Measurements from ENCODE around the gene GUCA1A.
"Not testable (repeated sequence)": the region's sequence is repeated elsewhere in the genome, so short reads cannot be mapped to it uniquely, and the experiment has no call there.

GUCA1A gene

DNA sequence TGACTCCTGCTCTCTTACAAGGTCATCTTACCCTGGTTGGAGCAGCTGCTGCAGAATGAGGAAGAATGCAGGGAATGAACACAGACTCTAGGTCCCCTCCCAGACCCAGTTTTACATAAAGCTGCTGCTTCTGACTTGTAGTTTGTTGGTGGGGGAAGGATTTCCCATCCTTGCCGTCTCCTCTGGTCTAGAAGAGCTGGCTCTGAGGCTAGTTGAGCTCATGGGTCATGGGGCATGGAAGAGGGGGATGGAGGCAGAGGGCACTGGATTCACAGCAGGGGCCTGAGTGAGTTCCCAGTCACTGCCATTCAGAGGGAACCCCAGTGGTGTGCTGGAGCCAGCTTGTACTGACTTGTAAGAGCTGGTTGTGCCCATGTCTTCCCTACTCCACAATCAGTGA, 9.2 kb upstream of the GUCA1A start:
- TF ChIP-seq, protein P1, sequence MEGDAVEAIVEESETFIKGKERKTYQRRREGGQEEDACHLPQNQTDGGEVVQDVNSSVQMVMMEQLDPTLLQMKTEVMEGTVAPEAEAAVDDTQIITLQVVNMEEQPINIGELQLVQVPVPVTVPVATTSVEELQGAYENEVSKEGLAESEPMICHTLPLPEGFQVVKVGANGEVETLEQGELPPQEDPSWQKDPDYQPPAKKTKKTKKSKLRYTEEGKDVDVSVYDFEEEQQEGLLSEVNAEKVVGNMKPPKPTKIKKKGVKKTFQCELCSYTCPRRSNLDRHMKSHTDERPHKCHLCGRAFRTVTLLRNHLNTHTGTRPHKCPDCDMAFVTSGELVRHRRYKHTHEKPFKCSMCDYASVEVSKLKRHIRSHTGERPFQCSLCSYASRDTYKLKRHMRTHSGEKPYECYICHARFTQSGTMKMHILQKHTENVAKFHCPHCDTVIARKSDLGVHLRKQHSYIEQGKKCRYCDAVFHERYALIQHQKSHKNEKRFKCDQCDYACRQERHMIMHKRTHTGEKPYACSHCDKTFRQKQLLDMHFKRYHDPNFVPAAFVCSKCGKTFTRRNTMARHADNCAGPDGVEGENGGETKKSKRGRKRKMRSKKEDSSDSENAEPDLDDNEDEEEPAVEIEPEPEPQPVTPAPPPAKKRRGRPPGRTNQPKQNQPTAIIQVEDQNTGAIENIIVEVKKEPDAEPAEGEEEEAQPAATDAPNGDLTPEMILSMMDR (IDR thresholded peaks at IDR 0.05; ENCODE audit: poor library complexity, severe bottlenecking) = no peak
- DNase-seq (ENCODE audit: low spot score) (no peak), ATAC-seq (ENCODE audit: low read depth) (no peak)
- Histone ChIP-seq H3K36me3 (ENCODE audit: low read depth) (no peaks in the 10 kb centered on the region), H3K27me3 (ENCODE audit: insufficient read depth, poor library complexity, severe bottlenecking) (no peaks in the 10 kb centered on the region), H3K9me3 (ENCODE audit: severe bottlenecking) (no peaks in the 10 kb centered on the region), H3K4me1 (ENCODE audit: insufficient read depth, poor library complexity, severe bottlenecking) (no peaks in the 10 kb centered on the region), H3K27ac (ENCODE audit: poor library complexity, severe bottlenecking) (no peak overlapping the region), H3K4me3 (ENCODE audit: severe bottlenecking) (no peak overlapping the region)

DNA sequence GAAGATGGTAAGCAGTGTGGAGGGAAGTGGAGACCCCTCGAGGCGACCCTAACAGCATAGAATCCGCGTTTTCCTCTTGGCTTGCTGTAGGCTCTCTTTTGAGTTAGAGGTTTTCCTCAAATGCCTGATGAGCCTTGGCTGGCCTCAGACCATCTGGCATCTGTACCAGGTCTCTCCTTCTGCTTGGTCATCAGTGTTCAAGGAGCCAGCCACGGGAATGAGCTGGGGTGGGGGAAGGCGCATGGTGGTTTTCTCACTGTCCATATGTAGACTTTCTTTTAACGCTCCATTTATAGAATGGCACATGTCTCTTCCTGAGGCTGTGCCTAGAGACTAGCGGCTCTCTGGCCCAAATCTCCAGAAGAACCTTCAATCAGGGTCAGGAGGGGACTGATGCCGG, 8.1 kb upstream of the GUCA1A start:
- Histone ChIP-seq H3K4me1 (ENCODE audit: insufficient read depth, poor library complexity, severe bottlenecking) (no peaks in the 10 kb centered on the region), H3K4me3 (ENCODE audit: severe bottlenecking) (no peak overlapping the region), H3K27ac (ENCODE audit: poor library complexity, severe bottlenecking) (no peak overlapping the region), H3K9me3 (ENCODE audit: severe bottlenecking) (no peaks in the 10 kb centered on the region), H3K36me3 (ENCODE audit: low read depth) (no peaks in the 10 kb centered on the region), H3K27me3 (ENCODE audit: insufficient read depth, poor library complexity, severe bottlenecking) (no peaks in the 10 kb centered on the region)
- ATAC-seq (ENCODE audit: low read depth) (no peak), DNase-seq (ENCODE audit: low spot score) (no peak)
- TF ChIP-seq, protein P1 (IDR thresholded peaks at IDR 0.05; ENCODE audit: poor library complexity, severe bottlenecking) = no peak

DNA sequence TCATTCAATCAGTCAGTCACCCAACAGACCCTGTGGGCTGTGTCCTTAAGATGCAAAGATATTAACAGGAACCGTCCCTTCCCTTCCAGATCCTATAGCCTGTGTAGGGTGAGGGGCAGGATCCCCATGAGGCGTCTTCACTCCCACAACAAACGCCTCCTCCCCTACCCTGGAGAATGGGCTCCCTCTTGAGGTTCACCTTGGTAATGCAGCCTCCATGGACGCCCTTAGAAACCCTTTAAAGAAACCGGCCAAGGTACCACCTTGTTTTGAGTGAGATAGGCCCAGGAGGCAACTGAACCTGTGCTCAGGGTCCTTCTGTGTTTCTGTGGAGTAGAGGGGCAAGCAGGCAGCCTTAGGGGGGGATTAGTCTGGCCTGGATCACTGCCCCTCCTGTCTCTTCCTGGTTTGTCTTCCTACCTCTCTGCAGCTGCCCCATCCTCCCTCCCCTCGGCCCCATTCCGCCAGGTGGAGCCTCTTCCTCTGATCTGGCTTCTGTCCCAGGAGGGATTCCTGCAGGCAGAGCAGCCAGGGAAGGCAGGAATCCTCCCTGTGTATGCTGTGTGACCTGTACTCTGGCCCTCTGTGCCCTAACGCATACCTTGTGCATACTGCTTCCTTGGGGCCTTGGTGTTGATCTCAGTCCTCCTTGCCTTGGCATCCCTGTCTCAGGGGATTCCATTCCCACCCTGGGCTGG, 6.6 kb upstream of the GUCA1A start:
- H3K27ac ChIP-seq (ENCODE audit: poor library complexity, severe bottlenecking) = no peak overlapping the region

DNA sequence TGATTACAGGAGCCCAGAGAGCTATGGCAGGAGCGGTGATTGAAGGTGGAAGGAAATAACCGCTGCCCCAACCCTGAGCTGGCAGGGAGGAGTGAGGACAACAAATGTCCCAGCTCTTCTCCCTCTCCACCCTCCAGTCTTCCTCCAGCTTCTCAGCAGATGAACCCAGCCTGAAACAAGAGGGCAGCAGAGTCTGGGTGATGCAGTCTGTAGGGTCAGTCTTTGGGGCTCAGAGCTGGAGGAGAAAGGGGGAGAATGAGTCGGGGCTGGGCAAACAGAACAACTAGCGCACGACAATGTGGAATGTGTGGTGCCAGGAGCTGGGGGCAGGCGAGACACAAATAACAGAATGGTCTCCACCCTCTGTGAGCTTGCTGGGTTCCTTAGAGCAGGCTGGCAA, 4.5 kb upstream of the GUCA1A start:
- no peaks in the 10 kb centered on the region for H3K4me1 ChIP-seq (ENCODE audit: insufficient read depth, poor library complexity, severe bottlenecking)
- no peak for DNase-seq (ENCODE audit: low spot score)
- no peaks in the 10 kb centered on the region for H3K36me3 ChIP-seq (ENCODE audit: low read depth)
- no peak overlapping the region for H3K27ac ChIP-seq (ENCODE audit: poor library complexity, severe bottlenecking)
- no peaks in the 10 kb centered on the region for H3K27me3 ChIP-seq (ENCODE audit: insufficient read depth, poor library complexity, severe bottlenecking)
- no peaks in the 10 kb centered on the region for H3K9me3 ChIP-seq (ENCODE audit: severe bottlenecking)
- H3K4me3 ChIP-seq (ENCODE audit: severe bottlenecking) = no peak overlapping the region
- no peak for ATAC-seq (ENCODE audit: low read depth)
- TF ChIP-seq, protein P1 (IDR thresholded peaks at IDR 0.05; ENCODE audit: poor library complexity, severe bottlenecking) = no peak

More for the DNA sequence above, 6.6 kb upstream of the GUCA1A start:
- no peaks in the 10 kb centered on the region for H3K36me3 ChIP-seq (ENCODE audit: low read depth)
- H3K4me3 ChIP-seq (ENCODE audit: severe bottlenecking) = no peak overlapping the region
- no peaks in the 10 kb centered on the region for H3K9me3 ChIP-seq (ENCODE audit: severe bottlenecking)
- no peaks in the 10 kb centered on the region for H3K27me3 ChIP-seq (ENCODE audit: insufficient read depth, poor library complexity, severe bottlenecking)
- TF ChIP-seq, protein P1 (IDR thresholded peaks at IDR 0.05; ENCODE audit: poor library complexity, severe bottlenecking) = peak; percentile 98
- DNase-seq (ENCODE audit: low spot score) (peak; percentile 80), ATAC-seq (ENCODE audit: low read depth) (peak; percentile 94)
- H3K4me1 ChIP-seq (ENCODE audit: insufficient read depth, poor library complexity, severe bottlenecking) = no peaks in the 10 kb centered on the region

DNA sequence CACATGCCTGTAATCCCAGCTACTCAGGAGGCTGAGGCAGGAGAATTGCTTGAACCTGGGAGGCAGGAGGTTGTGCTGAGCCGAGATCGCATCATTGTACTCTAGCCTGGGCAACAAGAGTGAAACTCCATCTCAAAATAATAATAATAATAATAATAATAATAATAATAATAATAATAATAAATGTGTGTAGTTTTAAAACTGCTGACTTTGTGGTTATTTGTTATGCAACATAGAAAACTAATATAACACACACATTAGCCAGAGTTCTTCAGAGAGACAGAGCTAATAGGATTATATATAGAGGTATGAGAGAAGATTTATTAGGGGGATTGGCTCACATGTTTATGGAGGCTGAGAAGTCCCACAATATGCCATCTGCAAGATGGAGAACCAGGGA, 3.4 kb upstream of the GUCA1A start:
- not testable (repeated sequence) for H3K4me3 ChIP-seq (ENCODE audit: severe bottlenecking); H3K4me1 ChIP-seq (ENCODE audit: insufficient read depth, poor library complexity, severe bottlenecking); H3K27ac ChIP-seq (ENCODE audit: poor library complexity, severe bottlenecking); ATAC-seq (ENCODE audit: low read depth); H3K9me3 ChIP-seq (ENCODE audit: severe bottlenecking); DNase-seq (ENCODE audit: low spot score); H3K36me3 ChIP-seq (ENCODE audit: low read depth); H3K27me3 ChIP-seq (ENCODE audit: insufficient read depth, poor library complexity, severe bottlenecking)
